ENCODE measurements around the gene PCSK4. TPM values are rescaled to one million over a fixed set of nuclear protein-coding genes. Genes with fewer than 3 reads are reported as not detected.

The PCSK4 gene
- polyA plus RNA-seq, 1 experiment = 0.40 TPM

- ChIA-PET CTCF (no interaction called here), POLR2A (no interaction called here)
- no peak overlapping the region for H3K27ac ChIP-seq (ENCODE audit: low read depth, low read length)
- H3K4me3 ChIP-seq (ENCODE audit: low read depth, low read length) = no peak overlapping the region
- no peak for DNase-seq (ENCODE audit: low read depth, low spot score)
- H3K27me3 ChIP-seq (ENCODE audit: control insufficient read depth, insufficient read depth, low read length) = peaks cover 2% of the 10 kb centered on the region
- no peak for TF ChIP-seq CTCF (IDR thresholded peaks at IDR 0.05; ENCODE audit: low read depth, low read length)
- no peaks in the 10 kb centered on the region; the same call in 1 of the 2 replicates for H3K9me3 ChIP-seq (ENCODE audit: control insufficient read depth, insufficient read depth, low read length)
Measured at GRCh38 chr19:1487576-1488281, 2.4 kb downstream of the PCSK4 start.

GRCh38 chr19:1486720-1487575, 3.2 kb downstream of the PCSK4 start:
- Histone ChIP-seq H3K9me3 (ENCODE audit: control insufficient read depth, insufficient read depth, low read length) (no peaks in the 10 kb centered on the region; the same call in 1 of the 2 replicates), H3K27ac (ENCODE audit: low read depth, low read length) (no peak overlapping the region), H3K27me3 (ENCODE audit: control insufficient read depth, insufficient read depth, low read length) (no peaks in the 10 kb centered on the region), H3K4me3 (ENCODE audit: low read depth, low read length) (no peak overlapping the region)
- DNase-seq (ENCODE audit: low read depth, low spot score) = no peak
- TF ChIP-seq CTCF (IDR thresholded peaks at IDR 0.05; ENCODE audit: low read depth, low read length) = no peak
- ChIA-PET CTCF (no interaction called here), POLR2A (no interaction called here)

- Histone ChIP-seq H3K9me3 (ENCODE audit: control insufficient read depth, insufficient read depth, low read length) (no peaks in the 10 kb centered on the region; the same call in 1 of the 2 replicates), H3K27ac (ENCODE audit: low read depth, low read length) (no peak overlapping the region), H3K4me3 (ENCODE audit: low read depth, low read length) (no peak overlapping the region), H3K27me3 (ENCODE audit: control insufficient read depth, insufficient read depth, low read length) (no peaks in the 10 kb centered on the region)
- ChIA-PET POLR2A (no interaction called here), CTCF (no interaction called here)
- DNase-seq (ENCODE audit: low read depth, low spot score) = no peak
- no peak for TF ChIP-seq CTCF (IDR thresholded peaks at IDR 0.05; ENCODE audit: low read depth, low read length)
Measured at GRCh38 chr19:1483979-1484428, 6.1 kb downstream of the PCSK4 start.

GRCh38 chr19:1483131-1483978, 6.8 kb downstream of the PCSK4 start:
- POLR2A ChIA-PET = no interaction called here
- Histone ChIP-seq H3K27ac (ENCODE audit: low read depth, low read length) (no peak overlapping the region), H3K4me3 (ENCODE audit: low read depth, low read length) (no peak overlapping the region), H3K27me3 (ENCODE audit: control insufficient read depth, insufficient read depth, low read length) (no peaks in the 10 kb centered on the region), H3K9me3 (ENCODE audit: control insufficient read depth, insufficient read depth, low read length) (no peaks in the 10 kb centered on the region; the same call in 1 of the 2 replicates)
- DNase-seq (ENCODE audit: low read depth, low spot score) = no peak
- CTCF ChIA-PET = no interaction called here
- no peak for TF ChIP-seq CTCF (IDR thresholded peaks at IDR 0.05; ENCODE audit: low read depth, low read length)
